HG02884 (cell line): ENCODE results near the gene STK38.

Source experiments
- ATAC-seq: cut with Tn5 transposase; IDR thresholded peaks from one replicate; pipeline ENCODE4 v1.9.1; 2021; ENCODE audit warnings: mild to moderate bottlenecking, moderate library complexity; ENCODE audit not compliant: unreplicated experiment

STK38 gene

DNA sequence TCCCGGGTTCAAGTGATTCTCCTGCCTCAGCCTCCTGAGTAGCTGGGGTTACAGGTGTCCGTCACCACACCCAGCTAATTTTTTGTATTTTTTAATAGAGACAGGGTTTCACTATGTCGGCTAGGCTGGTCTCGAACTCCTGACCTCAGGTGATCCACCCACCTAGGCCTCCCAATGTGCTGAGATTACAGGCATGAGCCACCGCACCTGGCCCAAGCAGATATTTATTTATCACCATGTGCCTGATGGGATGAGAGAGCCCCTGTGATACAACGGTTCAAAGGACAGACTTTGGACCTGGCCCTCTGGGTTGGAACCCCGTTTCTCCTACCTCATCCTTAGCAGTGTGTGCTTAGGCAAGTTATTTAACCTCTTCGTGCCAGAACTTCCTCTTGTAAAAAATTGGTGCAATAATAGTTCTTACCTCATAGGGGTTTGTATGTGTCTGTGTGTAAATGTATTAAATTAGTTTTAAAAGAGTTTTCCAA, 19.2 kb upstream of the STK38 start:
- no peak for ATAC-seq

DNA sequence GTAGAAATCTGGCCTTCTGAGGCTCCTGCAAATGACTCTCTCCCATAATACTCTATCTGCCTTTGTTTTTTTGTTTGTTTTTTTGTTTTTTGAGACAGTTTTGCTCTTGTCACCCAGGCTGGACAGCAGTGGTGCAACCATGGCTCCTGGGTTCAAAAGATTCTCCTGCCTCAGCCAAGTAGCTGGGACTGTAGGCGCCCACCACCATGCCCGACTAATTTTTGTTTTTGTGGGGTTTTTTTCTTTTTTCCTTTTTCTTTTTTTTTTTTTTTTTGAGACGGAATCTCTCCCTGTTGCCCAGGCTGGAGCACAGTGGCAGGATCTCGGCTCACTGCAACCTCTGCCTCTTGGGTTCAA, 16.6 kb upstream of the STK38 start:
- no peak for ATAC-seq

DNA sequence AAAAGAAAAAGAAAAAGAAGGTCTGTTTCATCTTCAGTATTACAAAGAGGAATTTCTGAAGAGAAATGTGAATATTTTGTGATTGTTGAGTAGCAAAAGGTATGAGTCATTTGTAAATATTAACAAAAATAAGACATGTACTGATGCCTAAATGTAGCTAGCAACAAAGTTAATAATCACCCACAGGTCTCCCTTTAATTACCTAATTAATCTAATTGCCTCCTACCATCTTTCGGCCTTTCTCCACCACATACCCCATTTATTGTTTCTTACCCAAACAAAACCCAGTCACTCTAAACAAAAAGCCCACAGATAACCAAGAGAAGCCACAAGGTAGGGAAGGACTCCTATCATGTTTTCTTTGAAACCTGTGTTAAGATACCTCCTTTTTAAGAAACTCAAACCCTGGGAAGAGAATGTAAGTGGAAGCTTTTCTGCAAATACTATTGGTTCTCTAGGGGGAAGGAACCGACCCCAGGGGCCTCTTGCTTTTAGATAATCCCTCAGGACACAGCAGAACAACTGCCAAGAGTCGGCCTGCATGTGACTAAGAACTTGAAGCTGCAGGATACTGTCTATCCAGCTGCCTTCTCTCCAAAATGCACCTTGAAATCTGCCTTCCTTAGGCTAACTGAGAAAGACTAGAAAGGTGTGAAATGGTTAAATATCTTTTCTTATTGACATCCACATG, 16.1 kb upstream of the STK38 start:
- ATAC-seq: no peak

DNA sequence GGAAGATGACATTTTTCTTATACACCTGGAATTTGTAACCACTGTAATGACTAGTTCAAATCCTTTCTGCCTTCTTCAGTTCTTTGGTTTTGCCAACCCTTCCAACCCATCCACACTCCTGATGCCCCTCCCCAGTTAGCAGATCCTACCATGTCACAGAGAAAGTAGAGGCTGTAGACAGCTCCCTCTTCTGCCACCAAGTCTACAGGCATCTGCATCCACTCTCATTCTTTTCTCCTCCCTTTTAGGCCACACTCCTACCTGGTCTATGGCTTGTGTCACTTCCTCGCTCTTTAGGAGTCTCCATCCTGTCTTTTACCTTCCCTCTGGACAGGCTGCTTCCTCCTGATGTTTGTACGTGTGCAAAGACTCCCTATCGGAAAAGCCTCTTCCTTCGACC, 13.5 kb upstream of the STK38 start:
- no peak for ATAC-seq

DNA sequence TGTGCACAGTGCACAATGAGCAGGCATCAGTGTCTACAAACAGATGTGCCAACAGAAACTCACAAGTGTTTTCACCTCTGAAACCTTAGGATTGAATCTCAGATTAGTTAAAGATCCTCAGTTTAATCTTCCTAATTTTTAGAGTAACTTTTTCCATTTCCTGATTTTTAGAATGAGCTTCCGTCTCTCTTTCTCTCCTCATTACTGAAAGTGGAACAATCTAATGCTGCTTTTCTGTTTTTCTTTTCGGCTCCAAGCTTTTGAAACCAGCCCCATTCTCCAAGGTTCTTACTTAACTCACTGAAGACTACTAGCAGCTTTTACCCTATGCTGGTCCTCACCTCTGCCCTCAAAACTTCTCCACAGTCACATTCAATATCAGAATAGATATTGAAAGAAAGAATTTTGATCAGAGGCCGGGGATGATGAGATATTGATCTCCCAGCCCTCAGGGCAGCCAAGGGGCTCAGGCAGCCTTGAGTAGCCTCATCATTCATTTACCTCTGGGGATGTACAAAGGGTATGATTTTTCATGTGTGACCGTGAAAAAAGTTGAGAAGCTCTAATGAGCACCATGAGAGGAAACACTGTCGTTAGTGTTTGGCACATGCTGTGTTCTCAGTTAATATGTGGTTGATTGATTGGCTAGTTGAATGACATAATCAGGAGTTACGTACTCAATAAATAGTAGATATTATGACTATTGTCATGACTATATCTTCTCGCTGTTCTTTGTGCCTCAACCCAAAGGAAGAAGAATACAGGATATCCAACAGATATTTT, 11.9 kb upstream of the STK38 start:
- no peak for ATAC-seq

DNA sequence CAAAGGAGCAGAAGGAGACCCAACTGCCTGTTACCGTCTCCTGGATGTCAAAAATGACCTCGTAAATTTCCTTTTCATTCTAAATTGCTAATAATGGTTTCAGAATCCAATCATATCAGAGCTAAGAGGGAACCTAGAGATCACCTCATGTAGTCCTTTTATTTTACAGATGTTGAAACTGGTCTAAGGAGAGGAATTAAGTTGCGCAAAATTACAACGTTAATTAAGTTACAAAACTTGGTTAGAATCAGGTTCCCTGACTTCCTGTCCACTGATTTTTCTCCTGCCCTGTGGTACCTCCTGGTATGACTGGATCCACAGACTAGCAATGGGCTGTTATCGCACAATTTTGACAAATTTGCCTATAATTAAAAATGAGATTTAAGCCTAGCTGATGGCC, 9.0 kb upstream of the STK38 start:
- no peak for ATAC-seq

DNA sequence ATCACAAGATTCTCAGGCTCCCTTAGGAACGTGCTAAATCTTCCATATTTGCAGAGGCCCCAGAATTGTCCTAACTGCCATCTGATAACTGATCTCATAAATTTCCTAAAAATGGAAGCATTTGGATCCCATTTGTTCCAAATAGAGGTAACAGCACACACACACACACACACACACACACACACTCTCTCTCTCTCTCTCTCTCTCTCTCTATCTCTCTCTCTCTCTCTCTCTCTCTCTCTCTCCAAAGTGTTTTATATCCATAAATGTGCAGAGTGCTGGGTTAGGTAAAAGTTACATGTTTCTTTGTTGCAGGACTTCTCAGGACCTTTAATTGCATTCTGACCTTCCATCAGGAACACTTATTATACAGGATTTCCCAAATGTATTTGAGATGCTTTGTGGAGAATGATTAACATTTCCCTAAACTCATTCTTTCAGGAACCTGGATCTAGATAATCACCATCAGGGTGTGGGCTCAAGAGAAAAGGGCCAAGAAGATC, 8.5 kb upstream of the STK38 start:
- ATAC-seq: no peak

DNA sequence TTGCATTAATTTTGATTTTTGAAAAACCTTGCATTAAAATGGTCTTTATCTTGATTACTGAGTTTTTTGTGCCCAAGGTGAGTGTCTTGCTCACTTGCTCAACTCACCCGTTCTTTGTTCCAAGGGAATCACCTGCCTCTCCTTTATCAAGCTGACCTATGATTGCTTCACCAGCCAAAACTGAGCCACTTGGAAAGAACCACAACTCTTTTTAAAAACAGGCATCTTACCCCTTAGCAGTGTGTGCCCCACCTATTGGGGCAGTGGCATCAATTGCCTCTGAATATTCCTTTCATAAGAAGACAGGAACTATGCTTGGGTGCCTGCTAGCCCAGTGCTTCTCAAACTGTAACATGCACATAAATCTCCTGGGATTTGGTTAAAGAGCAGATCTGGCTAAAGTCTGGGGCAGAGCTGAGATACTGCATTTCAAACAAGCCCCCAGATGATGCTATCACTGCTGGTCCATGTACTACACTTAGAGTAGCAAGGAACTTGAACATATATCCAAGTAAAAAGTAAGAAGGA, 3.3 kb upstream of the STK38 start:
- no peak for ATAC-seq

DNA sequence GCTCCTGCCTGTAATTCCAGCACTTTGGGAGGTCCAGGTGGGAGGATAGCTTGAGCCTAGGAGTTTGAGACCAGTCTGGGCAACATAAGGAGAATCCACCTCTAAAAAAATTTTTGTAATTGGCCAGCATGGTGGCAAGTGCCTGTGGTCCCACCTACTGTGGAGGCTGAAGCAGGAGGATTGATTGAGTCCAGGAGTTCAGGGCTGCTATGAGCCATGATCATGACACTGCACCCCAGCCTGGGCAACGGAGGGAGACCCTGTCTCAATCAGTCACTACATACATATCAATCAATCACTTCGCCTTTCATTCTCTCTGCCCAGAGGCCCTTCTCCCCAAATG, 1.1 kb upstream of the STK38 start:
- ATAC-seq: no peak

DNA sequence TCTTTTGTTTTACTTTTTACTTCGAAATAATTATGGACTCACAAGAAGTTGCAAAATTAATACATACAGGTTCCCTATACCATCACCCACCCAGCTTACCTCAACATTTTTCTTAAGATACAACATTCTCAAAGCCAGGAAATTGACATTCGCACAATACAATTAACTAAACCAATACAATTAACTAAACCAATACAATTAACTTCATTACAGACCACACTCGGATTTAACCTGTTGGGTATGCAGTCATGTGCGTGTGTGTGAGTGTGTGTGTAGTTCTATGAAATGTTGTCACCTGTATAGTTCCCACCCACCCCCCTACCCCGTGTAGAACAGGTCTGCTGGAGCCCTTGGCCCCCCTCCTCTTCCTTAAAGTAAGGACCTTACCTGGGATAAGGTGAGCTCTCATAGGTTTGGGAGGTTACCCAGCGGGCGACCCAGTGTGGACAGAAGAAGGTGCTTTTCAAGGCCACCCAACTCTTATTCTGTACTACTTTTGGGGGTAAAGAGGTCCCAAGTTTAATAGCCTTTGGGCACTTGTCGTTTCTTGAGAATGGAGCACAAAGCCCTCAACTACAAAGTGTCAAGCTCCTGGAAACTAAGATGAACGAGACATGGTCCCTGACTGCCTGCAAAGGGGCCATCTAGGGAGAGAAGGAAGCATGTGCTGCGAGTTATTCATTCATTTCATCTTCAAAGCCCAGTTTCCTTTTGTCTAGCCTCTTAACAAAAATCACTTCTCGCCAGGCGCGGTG, 544 bp upstream of the STK38 start:
- ATAC-seq: no peak

DNA sequence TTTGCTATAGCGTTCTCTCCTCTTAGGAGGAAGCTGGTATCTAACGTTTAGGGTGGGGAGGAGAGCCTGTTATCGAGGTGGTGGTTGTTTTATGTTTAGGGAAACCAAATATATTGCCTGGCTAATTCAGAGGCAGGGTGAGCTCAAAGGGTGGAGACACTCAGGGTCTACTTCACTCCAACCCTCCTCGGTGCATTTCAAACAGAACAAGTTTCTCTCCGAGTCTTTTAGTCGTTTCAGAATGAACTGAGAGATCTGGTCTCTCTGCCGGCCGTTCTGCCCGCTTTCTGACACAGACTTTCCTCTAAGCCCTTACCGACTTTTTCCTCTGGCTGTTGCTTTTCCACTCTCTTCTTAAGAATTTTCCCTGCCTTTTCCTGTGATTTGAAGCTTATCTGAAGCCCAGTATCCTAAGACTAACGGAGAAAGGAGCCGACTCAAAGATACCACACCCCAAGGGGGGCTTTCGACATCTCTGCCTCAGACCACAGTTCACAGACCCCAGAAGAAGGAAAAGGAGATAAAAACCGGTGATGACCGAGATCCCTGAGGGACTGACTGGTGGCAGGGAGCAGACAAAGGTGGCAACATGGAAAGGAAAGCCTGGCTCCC, 865 bp downstream of the STK38 start:
- ATAC-seq: no peak

DNA sequence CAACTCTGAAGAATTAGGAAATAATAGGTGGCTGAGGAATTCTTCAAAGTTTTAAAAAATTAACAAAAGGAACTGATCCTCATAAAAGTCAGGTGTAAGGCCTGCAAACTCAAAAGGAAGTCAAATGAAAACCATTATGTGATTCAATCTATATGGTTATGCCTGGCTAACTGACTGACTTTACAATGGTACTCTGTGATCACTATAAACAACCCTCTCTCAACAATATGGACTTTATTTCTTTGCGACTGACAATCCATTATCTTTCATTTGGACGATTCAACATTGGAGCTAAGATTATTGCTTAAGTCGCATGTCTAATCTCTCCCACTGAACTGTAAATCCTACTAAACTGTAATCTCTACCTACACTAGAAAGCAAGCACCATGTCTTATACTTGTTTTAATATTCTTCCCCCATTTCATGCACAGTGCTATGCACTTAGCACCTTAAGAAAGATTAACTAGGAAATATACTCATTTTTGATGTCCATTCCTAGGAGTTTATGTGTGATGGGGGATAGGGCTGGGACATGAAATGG, 1.4 kb downstream of the STK38 start:
- ATAC-seq: no peak

DNA sequence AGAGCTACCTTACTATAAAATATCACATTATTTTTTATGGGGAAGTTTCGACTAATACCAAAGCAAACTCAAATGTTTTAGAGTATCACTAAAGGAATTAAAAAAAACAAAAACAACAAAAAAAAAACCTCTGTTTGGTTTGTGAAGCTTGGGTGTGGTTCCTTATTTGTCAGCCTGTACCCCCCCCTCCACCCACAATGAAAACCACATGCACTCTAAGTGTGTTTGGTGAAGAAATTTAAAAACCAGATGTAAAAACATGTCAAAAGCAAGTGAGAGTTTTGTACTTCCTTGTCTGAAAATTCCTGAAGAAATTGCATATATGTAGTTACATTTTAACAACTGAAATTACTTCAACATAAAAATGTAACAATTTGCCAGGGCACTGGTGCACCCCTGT, 3.1 kb downstream of the STK38 start:
- no peak for ATAC-seq

DNA sequence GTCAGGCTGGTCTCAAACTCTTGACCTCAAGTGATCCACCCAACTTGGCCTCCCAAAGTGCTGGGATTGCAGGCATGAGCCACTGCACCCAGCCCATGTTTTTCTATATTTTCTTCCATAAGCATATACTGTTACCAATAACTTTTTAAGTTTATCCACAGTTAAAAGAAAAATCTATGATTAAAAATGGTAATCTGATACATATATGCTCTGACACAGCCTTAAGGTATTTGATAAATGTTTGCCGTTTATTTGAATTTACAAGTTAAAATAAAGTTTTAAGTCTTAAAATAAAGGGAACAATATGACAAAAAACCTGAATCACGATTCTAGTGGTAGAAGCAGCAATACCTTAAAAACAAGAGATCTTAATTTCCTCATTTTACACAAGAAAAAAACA, 5.2 kb downstream of the STK38 start:
- no peak for ATAC-seq

DNA sequence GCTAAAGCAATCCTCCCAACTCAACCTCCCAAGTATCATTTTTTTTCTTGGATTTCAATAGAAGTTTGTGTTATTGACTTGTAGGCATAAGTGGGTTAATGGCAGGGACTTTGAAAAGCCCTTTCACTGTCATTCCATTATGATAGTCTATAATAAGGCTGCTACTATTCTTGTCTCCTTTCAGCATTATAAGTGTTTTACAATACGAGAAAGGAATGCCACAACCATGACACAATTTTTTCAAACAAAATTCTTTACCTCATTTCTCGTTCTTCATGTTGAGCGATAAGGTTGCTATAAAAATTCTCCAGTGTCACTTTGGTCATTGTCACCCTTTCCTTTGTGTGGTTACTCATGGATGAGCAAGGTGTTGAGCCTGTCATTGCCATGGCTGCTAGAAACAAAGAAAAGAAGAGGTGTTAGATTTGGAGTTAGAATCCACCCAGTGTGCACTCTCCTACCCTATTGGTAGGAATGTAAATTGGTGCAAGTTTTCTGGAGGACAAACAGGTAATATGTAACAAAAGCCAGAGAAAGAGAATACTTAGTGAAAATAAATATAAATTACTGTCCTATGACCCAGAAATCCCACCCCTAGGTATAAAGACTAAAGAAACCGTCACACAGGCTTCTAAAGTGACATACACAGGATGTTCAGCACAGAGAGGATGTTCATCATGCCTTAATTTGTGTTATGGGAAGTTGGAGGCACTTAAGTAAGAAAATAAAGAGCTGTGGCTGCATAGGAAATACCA, 7.3 kb downstream of the STK38 start:
- ATAC-seq: no peak

DNA sequence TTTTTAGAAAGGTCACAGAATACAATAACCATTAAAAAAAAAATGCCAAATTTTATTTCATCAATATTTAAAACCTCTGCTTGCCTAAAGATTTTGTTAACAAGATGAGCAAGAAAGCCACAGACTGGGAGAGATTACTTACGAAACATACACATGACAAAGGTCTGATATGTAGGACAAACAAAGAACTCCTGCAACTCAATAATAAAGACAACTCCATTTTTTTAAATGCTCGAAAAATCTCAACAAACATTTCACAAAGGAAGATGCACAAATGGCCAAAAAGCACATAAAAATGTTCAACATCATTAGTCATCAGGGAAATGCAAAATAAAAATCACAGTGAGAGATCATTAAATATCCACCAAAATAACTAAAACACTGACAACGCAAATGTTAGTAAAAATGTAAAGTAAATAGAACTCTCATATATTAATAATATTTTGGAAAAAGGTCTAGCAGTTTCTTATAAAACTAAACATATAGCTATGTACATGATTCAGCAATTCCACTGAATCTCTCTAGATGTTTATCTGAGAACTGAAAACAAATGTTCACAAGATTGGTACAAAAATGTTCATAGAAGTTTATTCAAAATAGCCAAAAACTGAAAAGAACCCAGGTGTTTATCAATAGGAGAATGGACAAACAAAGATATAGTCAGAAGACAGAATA, 10.3 kb downstream of the STK38 start:
- ATAC-seq: no peak

DNA sequence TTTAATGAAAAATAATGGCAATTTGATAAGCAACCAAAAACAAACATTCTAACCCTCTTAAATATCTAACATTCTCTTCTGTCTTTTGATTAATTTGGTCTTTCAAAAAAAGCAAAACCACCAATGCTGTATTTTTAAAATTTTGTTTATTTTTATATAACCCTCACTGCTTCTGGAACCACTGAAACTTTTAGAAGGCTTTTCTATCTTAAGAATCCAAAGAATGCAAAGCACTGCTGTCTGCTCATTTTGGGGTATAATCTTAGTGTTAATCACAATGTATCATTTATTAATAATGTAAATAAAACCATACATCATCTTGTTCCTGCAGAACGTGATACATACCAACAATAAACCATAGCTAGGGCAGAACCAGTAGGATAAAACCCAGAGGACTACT, 14.0 kb downstream of the STK38 start:
- no peak for ATAC-seq

DNA sequence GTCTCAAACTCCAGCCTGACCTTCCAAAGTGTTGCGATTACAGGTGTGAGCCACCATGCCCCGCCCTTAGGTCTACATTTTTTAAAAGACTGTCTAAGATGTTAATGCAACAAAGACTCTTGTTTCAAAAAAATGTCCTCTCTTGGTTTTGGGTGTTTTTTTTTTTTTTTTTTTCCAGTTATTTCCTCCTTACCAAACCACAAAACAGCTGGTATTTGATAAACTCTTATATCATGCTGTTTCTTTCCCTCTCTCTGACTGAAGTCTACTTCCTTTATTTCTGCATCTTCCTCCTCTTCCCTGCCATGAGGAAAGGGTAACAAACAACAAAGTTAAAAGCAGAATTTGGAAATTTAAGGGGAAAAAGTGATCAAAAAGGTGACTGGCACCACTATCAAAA, 21.2 kb downstream of the STK38 start:
- no peak for ATAC-seq

DNA sequence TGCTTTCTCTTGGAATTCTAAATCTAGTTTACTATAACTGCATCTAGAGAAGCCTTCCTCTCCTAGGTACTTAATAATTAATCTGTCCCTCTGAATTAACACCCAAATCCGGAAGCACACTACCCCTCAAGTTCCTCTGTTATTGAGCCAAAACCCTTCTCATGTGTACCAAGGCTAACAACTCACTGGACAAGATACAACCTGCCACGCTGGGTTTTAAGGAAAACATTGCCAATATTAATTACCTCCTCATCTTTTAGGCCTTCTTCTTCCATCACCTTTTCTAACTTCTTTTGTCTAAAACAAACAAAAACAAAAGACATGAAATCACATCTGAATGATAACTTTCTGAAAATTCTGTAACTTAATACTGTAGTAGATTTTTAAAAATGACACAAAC, 21.9 kb downstream of the STK38 start:
- no peak for ATAC-seq

DNA sequence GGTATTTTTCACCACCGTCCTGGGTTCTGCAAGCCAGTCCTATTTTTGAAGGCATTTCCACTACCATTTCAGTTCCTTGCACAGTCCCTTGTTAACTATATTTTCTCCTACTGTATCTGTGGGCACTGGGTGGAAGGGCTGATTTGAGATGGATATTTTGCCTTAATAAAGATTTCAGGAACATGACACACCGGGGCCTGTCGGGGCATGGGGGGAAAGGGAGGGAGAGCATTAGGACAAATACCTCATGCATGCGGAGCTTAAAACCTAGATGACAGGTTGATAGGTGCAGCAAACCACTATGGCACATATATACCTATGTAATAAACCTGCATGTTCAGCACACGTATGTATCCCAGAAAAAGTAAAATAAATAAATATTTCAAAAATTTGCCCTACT, 22.4 kb downstream of the STK38 start:
- no peak for ATAC-seq
